ENCODE measurements around the gene ANKRD62.

ANKRD62 gene
- 0 reads per million in 9 experiments for total RNA-seq

GRCh38 chr18:12093520-12094257 is at the start of gene ANKRD62:
Gene ANKRD62, plus strand, starts transcription at chr18:12093843. Its CDS starts 175 bp downstream, at chr18:12094018.
- Mint-ChIP-seq H3K9me3 (peaks cover 2 to 6% of the 10 kb centered on the region in 2 donors), H3K27me3 (peaks cover 11 to 22% of the 10 kb centered on the region in 2 donors), H3K4me3 (no peak within 1 kb of the TSS), H3K36me3 (ENCODE audit: insufficient read depth) (no peaks in the 10 kb centered on the region), H3K4me1 (ENCODE audit: low read depth in 2 of 2) (no peaks in the 10 kb centered on the region), H3K27ac (no peak within 1 kb of the TSS)
- ATAC-seq (replicated peaks) (no peak), DNase-seq (no peak)

GRCh38 chr18:12044591-12044990 is 49.1 kb upstream of the ANKRD62 start:
- ATAC-seq (replicated peaks) (no peak), DNase-seq (no peak)
- H3K36me3 Mint-ChIP-seq (ENCODE audit: insufficient read depth), result no peaks in the 10 kb centered on the region
- no peak overlapping the region for H3K4me3 Mint-ChIP-seq
- H3K27me3 Mint-ChIP-seq, result peaks cover 14 to 71% of the 10 kb centered on the region in 2 donors
- no peak overlapping the region for H3K27ac Mint-ChIP-seq
- H3K4me1 Mint-ChIP-seq (ENCODE audit: low read depth in 2 of 2), result peaks cover 0 to 2% of the 10 kb centered on the region in 2 donors
- no peaks in the 10 kb centered on the region for H3K9me3 Mint-ChIP-seq

GRCh38 chr18:12046046-12046750 is 47.4 kb upstream of the ANKRD62 start:
- DNase-seq, result no peak
- no peak for ATAC-seq (replicated peaks)
- no peak overlapping the region for H3K4me3 Mint-ChIP-seq
- peaks cover 14 to 72% of the 10 kb centered on the region in 2 donors for H3K27me3 Mint-ChIP-seq
- no peaks in the 10 kb centered on the region for H3K9me3 Mint-ChIP-seq
- no peaks in the 10 kb centered on the region for H3K36me3 Mint-ChIP-seq (ENCODE audit: insufficient read depth)
- no peak overlapping the region for H3K27ac Mint-ChIP-seq
- H3K4me1 Mint-ChIP-seq (ENCODE audit: low read depth in 2 of 2), result peaks cover 0 to 2% of the 10 kb centered on the region in 2 donors

- ATAC-seq (replicated peaks), result no peak
- Mint-ChIP-seq H3K9me3 (no peaks in the 10 kb centered on the region), H3K36me3 (ENCODE audit: insufficient read depth) (no peaks in the 10 kb centered on the region), H3K4me1 (ENCODE audit: low read depth in 2 of 2) (peaks cover 0 to 2% of the 10 kb centered on the region in 2 donors), H3K27ac (no peak overlapping the region), H3K27me3 (peaks cover 14 to 65% of the 10 kb centered on the region in 2 donors), H3K4me3 (no peak overlapping the region)
- DNase-seq, result no peak
Observed at GRCh38 chr18:12046751-12047335, 46.8 kb upstream of the ANKRD62 start.

GRCh38 chr18:12048010-12048826 is 45.4 kb upstream of the ANKRD62 start:
- H3K4me1 Mint-ChIP-seq (ENCODE audit: low read depth in 2 of 2), result peaks cover 0 to 2% of the 10 kb centered on the region in 2 donors
- no peak for ATAC-seq (replicated peaks)
- H3K9me3 Mint-ChIP-seq, result no peaks in the 10 kb centered on the region

GRCh38 chr18:12048827-12049175 is 44.8 kb upstream of the ANKRD62 start:
- no peak overlapping the region for H3K27ac Mint-ChIP-seq
- H3K27me3 Mint-ChIP-seq, result peaks cover 27 to 63% of the 10 kb centered on the region in 2 donors
- no peak for ATAC-seq (replicated peaks)

More at GRCh38 chr18:12048010-12048826, 45.4 kb upstream of the ANKRD62 start:
- Mint-ChIP-seq H3K4me3 (no peak overlapping the region), H3K27me3 (peaks cover 24 to 61% of the 10 kb centered on the region in 2 donors), H3K36me3 (ENCODE audit: insufficient read depth) (no peaks in the 10 kb centered on the region), H3K27ac (no peak overlapping the region)
- DNase-seq, result no peak

GRCh38 chr18:12049978-12050811 is 43.4 kb upstream of the ANKRD62 start:
- DNase-seq (no peak), ATAC-seq (replicated peaks) (no peak)
- Mint-ChIP-seq H3K27ac (no peak overlapping the region), H3K36me3 (ENCODE audit: insufficient read depth) (no peaks in the 10 kb centered on the region), H3K4me3 (no peak overlapping the region), H3K27me3 (peaks cover 24 to 60% of the 10 kb centered on the region in 2 donors), H3K9me3 (no peaks in the 10 kb centered on the region), H3K4me1 (ENCODE audit: low read depth in 2 of 2) (peaks cover 0 to 2% of the 10 kb centered on the region in 2 donors)

More at GRCh38 chr18:12048827-12049175, 44.8 kb upstream of the ANKRD62 start:
- Mint-ChIP-seq H3K9me3 (no peaks in the 10 kb centered on the region), H3K4me3 (no peak overlapping the region), H3K4me1 (ENCODE audit: low read depth in 2 of 2) (peaks cover 0 to 2% of the 10 kb centered on the region in 2 donors), H3K36me3 (ENCODE audit: insufficient read depth) (no peaks in the 10 kb centered on the region)
- no peak for DNase-seq

GRCh38 chr18:12052866-12053265 is 40.8 kb upstream of the ANKRD62 start:
- no peak for ATAC-seq (replicated peaks)
- Mint-ChIP-seq H3K9me3 (no peaks in the 10 kb centered on the region), H3K4me1 (ENCODE audit: low read depth in 2 of 2) (peaks cover 0 to 2% of the 10 kb centered on the region in 2 donors), H3K4me3 (no peak overlapping the region), H3K27ac (no peak overlapping the region), H3K27me3 (peaks cover 31 to 51% of the 10 kb centered on the region in 2 donors), H3K36me3 (ENCODE audit: insufficient read depth) (no peaks in the 10 kb centered on the region)
- DNase-seq, result no peak

GRCh38 chr18:12053289-12053688 is 40.4 kb upstream of the ANKRD62 start:
- Mint-ChIP-seq H3K4me3 (no peak overlapping the region), H3K9me3 (no peaks in the 10 kb centered on the region), H3K27ac (no peak overlapping the region), H3K4me1 (ENCODE audit: low read depth in 2 of 2) (peaks cover 0 to 2% of the 10 kb centered on the region in 2 donors), H3K36me3 (ENCODE audit: insufficient read depth) (no peaks in the 10 kb centered on the region), H3K27me3 (peaks cover 33 to 46% of the 10 kb centered on the region in 2 donors)
- DNase-seq (no peak), ATAC-seq (replicated peaks) (no peak)

- Mint-ChIP-seq H3K9me3 (no peaks in the 10 kb centered on the region), H3K27me3 (peaks cover 27 to 39% of the 10 kb centered on the region in 2 donors), H3K4me1 (ENCODE audit: low read depth in 2 of 2) (no peaks in the 10 kb centered on the region), H3K4me3 (no peak overlapping the region), H3K27ac (no peak overlapping the region), H3K36me3 (ENCODE audit: insufficient read depth) (no peaks in the 10 kb centered on the region)
- no peak for ATAC-seq (replicated peaks)
- DNase-seq, result no peak
Observed at GRCh38 chr18:12056034-12056883, 37.4 kb upstream of the ANKRD62 start.

GRCh38 chr18:12056884-12057402 is 36.7 kb upstream of the ANKRD62 start:
- no peak for ATAC-seq (replicated peaks)
- peaks cover 27 to 39% of the 10 kb centered on the region in 2 donors for H3K27me3 Mint-ChIP-seq
- no peaks in the 10 kb centered on the region for H3K36me3 Mint-ChIP-seq (ENCODE audit: insufficient read depth)
- no peak overlapping the region for H3K27ac Mint-ChIP-seq
- H3K4me3 Mint-ChIP-seq, result no peak overlapping the region
- no peaks in the 10 kb centered on the region for H3K4me1 Mint-ChIP-seq (ENCODE audit: low read depth in 2 of 2)
- no peak for DNase-seq
- no peaks in the 10 kb centered on the region for H3K9me3 Mint-ChIP-seq
